Measurements from ENCODE around the gene VSNL1.

The VSNL1 gene

GRCh38 chr2:17579605-17580318 is 39.3 kb downstream of the VSNL1 start:
- no peak for DNase-seq (ENCODE audit: low read depth)
- no peak for TF ChIP-seq CTCF (IDR thresholded peaks at IDR 0.05; ENCODE audit: control insufficient read depth, insufficient read depth, low read depth, low read length, missing control alignments)
- H3K4me3 ChIP-seq (ENCODE audit: control insufficient read depth, low read depth, low read length) = no peak overlapping the region

GRCh38 chr2:17580319-17580715 is 39.8 kb downstream of the VSNL1 start:
- H3K4me3 ChIP-seq (ENCODE audit: control insufficient read depth, low read depth, low read length) = no peak overlapping the region
- DNase-seq (ENCODE audit: low read depth) = no peak
- no peak for TF ChIP-seq CTCF (IDR thresholded peaks at IDR 0.05; ENCODE audit: control insufficient read depth, insufficient read depth, low read depth, low read length, missing control alignments)

- TF ChIP-seq CTCF (IDR thresholded peaks at IDR 0.05; ENCODE audit: control insufficient read depth, insufficient read depth, low read depth, low read length, missing control alignments) = no peak
Observed at GRCh38 chr2:17581831-17582230, 41.3 kb downstream of the VSNL1 start.

GRCh38 chr2:17583166-17583565 is 42.7 kb downstream of the VSNL1 start:
- H3K4me3 ChIP-seq (ENCODE audit: control insufficient read depth, low read depth, low read length) = no peak overlapping the region
- no peak for DNase-seq (ENCODE audit: low read depth)
- no peak for TF ChIP-seq CTCF (IDR thresholded peaks at IDR 0.05; ENCODE audit: control insufficient read depth, insufficient read depth, low read depth, low read length, missing control alignments)

More at GRCh38 chr2:17581831-17582230, 41.3 kb downstream of the VSNL1 start:
- H3K4me3 ChIP-seq (ENCODE audit: control insufficient read depth, low read depth, low read length) = no peak overlapping the region
- no peak for DNase-seq (ENCODE audit: low read depth)

GRCh38 chr2:17583646-17584045 is 43.1 kb downstream of the VSNL1 start:
- no peak for TF ChIP-seq CTCF (IDR thresholded peaks at IDR 0.05; ENCODE audit: control insufficient read depth, insufficient read depth, low read depth, low read length, missing control alignments)
- H3K4me3 ChIP-seq (ENCODE audit: control insufficient read depth, low read depth, low read length) = no peak overlapping the region
- no peak for DNase-seq (ENCODE audit: low read depth)

GRCh38 chr2:17584689-17585088 is 44.2 kb downstream of the VSNL1 start:
- H3K4me3 ChIP-seq (ENCODE audit: control insufficient read depth, low read depth, low read length) = no peak overlapping the region
- DNase-seq (ENCODE audit: low read depth) = no peak
- no peak for TF ChIP-seq CTCF (IDR thresholded peaks at IDR 0.05; ENCODE audit: control insufficient read depth, insufficient read depth, low read depth, low read length, missing control alignments)

Data from AG09309 (cell line).